ENCODE data around the gene SHROOM1.

Gene SHROOM1

GRCh38 chr5:132797651-132798050 is 32.8 kb downstream of the SHROOM1 start:
- no peak for DNase-seq (ENCODE audit: low read depth)

GRCh38 chr5:132791026-132791425 is 39.4 kb downstream of the SHROOM1 start:
- DNase-seq (ENCODE audit: low read depth), result no peak
- no peak for TF ChIP-seq CTCF (IDR thresholded peaks at IDR 0.05; ENCODE audit: control insufficient read depth, extremely low read depth, insufficient read depth)

More at GRCh38 chr5:132797651-132798050, 32.8 kb downstream of the SHROOM1 start:
- H3K4me3 ChIP-seq (ENCODE audit: low read depth, low read length), result no peak overlapping the region
- no peak for TF ChIP-seq CTCF (IDR thresholded peaks at IDR 0.05; ENCODE audit: control insufficient read depth, extremely low read depth, insufficient read depth)

GRCh38 chr5:132790201-132790865 is 40.1 kb downstream of the SHROOM1 start:
- no peak for DNase-seq (ENCODE audit: low read depth)
- no peak overlapping the region for H3K4me3 ChIP-seq (ENCODE audit: low read depth, low read length)
- TF ChIP-seq CTCF (IDR thresholded peaks at IDR 0.05; ENCODE audit: control insufficient read depth, extremely low read depth, insufficient read depth), result no peak

More at GRCh38 chr5:132791026-132791425, 39.4 kb downstream of the SHROOM1 start:
- H3K4me3 ChIP-seq (ENCODE audit: low read depth, low read length), result no peak overlapping the region

GRCh38 chr5:132788990-132789886 is 41.2 kb downstream of the SHROOM1 start:
- H3K4me3 ChIP-seq (ENCODE audit: low read depth, low read length), result no peak overlapping the region

GRCh38 chr5:132788508-132788907 is 41.9 kb downstream of the SHROOM1 start:
- DNase-seq (ENCODE audit: low read depth), result no peak
- no peak overlapping the region for H3K4me3 ChIP-seq (ENCODE audit: low read depth, low read length)
- no peak for TF ChIP-seq CTCF (IDR thresholded peaks at IDR 0.05; ENCODE audit: control insufficient read depth, extremely low read depth, insufficient read depth)

More at GRCh38 chr5:132788990-132789886, 41.2 kb downstream of the SHROOM1 start:
- TF ChIP-seq CTCF (IDR thresholded peaks at IDR 0.05; ENCODE audit: control insufficient read depth, extremely low read depth, insufficient read depth), result no peak
- no peak for DNase-seq (ENCODE audit: low read depth)

- TF ChIP-seq CTCF (IDR thresholded peaks at IDR 0.05; ENCODE audit: control insufficient read depth, extremely low read depth, insufficient read depth), result no peak
- H3K4me3 ChIP-seq (ENCODE audit: low read depth, low read length), result no peak overlapping the region
- no peak for DNase-seq (ENCODE audit: low read depth)
These were observed 43.4 kb downstream of the SHROOM1 start for GRCh38 chr5:132787076-132787475.

All from LNCaP clone FGC (cell line).